HL-60/S4 (cell line): Measurements from ENCODE around the gene ACTR3C.
"Not testable (repeated sequence)": the region's sequence is repeated elsewhere in the genome, so short reads cannot be mapped to it uniquely, and the experiment has no call there.

Experiments
- in situ Hi-C: fragments of 300-500 bp; cut with MboI; formaldehyde crosslinking; loops from 2 replicates; pipeline ENCODE4 v1.14.3; 2022; ENCODE audit warnings: low sequenced_read_pairs

Gene ACTR3C

DNA sequence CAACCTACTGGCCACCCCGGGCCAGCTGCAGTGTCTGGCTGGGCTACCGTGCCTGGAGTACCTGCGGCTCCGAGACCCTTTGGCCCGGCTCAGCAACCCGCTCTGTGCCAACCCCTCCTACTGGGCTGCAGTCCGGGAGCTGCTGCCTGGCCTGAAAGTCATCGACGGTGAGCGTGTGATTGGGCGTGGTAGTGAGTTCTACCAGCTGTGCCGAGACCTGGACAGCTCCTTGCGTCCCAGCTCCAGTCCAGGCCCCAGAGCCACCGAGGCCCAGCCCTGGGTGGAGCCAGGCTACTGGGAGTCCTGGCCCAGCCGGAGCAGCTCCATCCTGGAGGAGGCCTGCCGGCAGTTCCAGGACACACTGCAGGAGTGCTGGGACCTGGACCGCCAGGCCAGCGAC is 13.8 kb upstream of the ACTR3C start:
- in situ Hi-C loops: no loop called here

DNA sequence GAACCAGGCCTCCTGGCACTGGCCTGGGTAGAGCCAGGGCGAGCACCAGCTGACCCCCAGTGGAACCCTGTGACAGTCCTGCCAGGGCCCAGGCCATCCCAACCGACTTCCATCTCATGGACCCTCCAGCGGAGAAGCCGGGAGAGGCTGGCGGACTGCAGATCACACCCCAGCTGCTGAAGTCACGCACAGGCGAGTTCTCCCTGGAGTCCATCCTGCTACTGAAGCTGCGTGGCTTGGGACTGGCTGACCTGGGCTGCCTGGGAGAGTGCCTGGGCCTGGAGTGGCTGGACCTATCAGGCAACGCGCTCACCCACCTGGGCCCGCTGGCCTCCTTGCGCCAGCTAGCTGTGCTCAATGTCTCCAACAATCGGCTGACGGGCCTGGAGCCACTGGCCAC is 13.4 kb upstream of the ACTR3C start:
- in situ Hi-C loops: no loop called here

DNA sequence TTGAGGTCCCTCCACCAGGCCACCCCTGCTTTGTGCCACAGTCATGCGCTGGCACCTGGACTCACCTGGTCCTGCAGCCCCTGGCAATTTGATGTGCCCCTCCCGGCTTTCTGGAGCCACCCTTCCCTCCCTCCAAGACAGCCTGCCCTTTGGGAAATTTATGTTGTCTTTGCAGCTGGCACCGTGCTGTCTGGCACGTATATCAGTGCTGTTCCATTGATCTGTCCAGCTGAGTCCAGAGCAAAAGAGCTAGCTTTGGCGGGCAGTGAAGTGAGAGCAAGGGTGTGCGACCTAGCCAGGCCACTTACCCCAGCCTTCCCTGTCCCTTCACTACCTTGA is 12.4 kb upstream of the ACTR3C start:
- in situ Hi-C loops: no loop called here

- in situ Hi-C loops: no loop called here
Observed at GRCh38 chr7:150335108-150335773, 11.9 kb upstream of the ACTR3C start.

DNA sequence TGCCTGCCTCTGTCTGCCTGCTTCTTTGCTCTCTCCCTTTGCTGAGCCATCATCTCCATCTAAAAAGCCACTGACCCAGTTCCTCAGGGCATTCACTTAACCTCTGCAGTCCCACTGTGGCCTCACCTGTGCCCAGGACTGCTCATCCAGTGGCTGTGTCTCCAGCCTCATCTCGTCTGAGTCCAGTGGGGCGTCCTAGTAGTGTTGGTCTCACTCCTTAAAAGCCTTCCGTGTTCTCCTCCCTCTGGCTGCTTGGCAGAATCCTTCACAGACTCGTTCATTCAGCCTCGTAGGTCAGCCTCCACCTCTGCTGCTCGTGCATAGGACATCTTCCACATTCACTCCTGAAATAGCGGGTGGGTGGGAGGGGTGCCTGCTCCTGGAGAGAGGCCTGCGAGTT is 10.8 kb upstream of the ACTR3C start:
- in situ Hi-C loops: no loop called here

DNA sequence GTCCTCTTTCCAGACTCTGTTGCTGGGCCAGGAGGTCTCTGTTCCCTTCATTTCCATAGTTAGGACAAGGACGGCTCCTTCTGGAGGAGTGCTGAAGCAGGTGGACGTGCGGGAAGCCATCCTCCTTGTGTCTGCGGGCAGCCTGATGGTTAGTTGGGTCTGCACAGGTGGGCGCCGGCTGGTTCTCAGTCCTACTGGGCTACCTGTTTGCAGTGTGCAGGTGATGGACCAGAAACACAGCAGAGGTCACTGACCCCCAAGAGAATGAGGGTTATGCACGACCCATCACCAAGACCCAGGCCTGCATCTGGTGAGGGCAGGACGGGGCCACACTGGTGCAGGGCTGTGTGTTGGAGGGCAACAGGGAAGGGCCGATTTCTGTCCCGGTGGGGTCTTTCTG is 10.3 kb upstream of the ACTR3C start:
- in situ Hi-C loops: no loop called here

DNA sequence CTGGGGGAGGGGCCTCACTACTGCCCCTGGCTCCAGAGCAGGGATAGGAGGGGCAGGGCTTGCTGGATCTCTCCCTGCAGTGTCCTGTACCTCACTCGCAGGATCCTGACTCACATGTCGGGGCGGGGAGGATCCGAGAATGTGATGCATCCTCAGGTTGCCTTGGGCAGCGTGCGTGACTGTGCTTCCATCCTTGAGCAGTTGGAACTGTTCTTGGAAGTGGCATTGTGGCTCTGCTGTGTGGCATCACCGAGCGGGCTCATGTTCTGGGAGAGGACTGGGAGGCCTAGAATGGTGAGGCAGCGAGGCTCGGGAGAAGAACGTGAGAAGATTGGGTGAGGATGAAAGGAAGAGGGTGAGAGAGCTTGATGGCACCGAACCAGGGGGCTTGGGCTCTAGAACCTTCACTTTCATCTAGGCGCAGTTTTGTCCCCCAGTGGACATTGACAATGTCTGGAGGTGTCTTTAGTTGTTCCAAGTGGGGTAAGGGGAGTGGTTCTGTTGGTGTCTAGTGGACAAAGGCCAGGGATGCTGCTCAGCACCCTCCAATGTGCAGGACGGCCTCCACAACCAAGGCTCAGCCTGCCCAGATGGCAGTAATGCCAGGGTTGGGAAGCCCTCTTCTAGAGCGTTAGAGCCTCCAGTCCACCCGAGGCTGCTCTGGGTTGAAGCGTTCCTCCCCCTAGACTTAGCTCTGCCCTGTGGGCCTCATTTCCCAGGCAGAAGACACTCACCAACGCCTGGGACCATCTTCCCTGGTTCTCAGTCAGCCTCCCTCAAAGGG is 9.7 kb upstream of the ACTR3C start:
- in situ Hi-C loops: no loop called here

- in situ Hi-C loops: no loop called here
Observed at GRCh38 chr7:150330211-150330885, 7.0 kb upstream of the ACTR3C start.

DNA sequence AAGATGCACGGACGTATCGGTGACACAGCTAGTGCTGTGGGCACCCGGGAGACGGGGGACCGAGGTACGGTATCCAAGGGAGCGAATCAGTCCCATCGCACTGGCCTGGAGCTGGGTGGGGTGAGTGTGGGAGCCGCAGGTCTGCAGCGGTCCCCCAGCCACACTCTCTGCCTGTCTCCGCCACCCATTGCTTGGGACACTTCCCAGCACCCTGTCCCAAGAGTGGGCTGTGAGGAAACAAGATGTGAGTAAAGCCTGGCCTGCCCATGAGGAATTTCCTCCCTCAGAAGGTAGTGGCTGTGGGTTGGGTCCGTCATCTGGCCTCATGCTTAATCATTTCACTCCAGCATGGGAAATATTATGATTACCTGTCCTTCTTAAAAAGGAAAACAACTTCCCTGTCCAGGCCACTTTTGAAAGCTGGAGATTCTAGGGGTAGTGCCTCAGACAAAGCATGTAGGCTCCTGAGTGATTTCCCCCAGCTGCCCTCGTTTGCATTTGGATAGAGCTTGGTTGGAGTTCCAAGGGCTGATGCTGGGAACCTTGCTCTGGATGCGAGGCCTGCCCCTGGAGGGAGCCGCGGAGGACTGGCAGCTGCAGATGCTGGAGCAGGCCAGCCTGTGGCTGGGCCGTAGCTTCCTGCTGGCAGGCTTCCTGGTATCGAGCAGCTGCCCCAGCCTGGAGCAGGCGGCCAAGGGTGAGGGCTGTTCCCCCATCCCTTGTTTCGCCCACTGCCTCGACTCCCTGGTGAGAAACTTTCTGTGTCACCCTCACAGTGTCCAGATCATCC is 6.2 kb upstream of the ACTR3C start:
- in situ Hi-C loops: no loop called here

DNA sequence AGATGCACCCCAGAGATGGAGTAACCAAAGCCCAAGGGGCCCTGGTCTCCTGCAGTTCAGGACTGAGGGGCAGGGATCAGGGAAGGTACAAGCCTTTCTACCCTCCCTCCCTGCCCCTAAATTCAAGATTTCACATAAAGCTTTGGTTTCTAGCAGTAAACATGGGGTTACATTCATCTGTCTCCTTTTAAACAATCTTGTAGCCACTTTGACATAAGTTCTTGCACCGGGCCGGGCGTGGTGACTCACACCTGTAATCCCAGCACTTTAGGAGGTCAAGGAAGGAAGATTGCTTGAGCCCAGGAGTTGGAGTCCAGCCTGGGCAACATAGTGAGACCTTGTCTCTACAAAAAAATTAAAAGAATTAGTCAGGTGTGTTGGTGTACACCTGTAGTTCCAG is 4.0 kb upstream of the ACTR3C start:
- in situ Hi-C loops: no loop called here

DNA sequence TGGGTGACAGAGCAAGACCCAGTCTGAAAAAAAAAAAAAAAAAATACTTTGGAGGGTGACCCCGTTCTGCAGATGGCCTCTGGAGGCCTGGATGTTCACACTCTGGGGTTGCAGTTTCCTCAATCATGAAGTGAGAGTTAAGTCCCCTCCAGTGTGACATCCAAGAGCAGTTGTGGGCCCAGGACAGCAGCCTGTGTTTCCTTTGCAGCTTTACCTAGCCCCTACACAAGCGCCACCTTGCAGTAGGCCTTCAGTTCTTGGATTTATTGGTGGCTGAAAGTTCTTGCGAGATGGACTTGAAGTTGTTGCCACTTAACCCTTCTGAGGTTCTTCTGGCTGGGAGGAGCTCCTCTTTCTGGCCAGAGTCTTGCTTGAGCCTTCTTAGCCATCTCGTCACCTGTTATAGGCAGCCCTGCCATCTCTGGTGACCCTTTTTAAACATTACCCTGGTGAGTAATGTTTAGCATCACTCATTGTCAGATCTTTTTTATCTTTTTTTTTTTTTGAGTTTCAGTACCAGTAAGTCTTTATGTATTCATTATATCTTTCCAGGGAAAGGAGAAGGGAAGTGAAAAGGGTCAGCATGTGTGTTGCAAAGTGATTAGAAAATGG is 3.4 kb upstream of the ACTR3C start:
- in situ Hi-C loops: no loop called here

GRCh38 chr7:150325901-150326300 is 2.6 kb upstream of the ACTR3C start:
- in situ Hi-C loops: no loop called here

GRCh38 chr7:150325110-150325611 is 1.8 kb upstream of the ACTR3C start:
- in situ Hi-C loops: no loop called here

- in situ Hi-C loops: no loop called here
Observed at GRCh38 chr7:150324373-150324961, 1.1 kb upstream of the ACTR3C start.

DNA sequence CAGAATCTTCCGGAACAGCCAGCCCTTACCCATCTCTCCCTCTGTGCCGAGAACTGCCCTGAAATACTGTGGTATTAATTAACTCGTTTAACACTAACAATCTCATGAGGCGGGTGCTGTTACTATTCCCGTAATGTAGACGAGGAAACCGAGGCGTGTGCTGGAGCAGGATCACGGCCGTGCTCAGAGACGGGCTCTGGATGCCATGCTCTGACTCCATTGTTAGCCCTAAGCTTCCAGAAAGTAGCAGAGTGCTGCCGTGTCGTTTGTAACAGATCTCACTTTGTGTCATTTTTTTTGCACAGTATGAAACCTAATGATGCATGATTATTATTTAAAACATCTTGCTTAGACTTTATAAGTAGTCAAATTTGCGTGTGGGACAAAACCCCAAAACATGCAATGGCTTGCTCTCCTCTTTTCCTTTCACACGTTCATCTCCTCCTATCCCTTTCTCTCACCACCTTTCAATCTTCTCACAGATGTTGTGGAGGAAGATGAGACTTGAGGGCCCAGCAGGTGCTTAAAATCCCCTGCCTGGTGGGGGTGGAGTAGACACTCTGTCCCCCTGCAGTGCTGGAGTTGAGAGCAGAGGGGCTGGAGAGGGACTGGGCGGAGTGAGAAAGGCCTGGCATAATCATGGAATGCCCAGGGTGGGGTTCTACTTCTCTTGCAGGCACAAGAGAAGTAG is 482 bp upstream of the ACTR3C start:
- in situ Hi-C loops: no loop called here

DNA sequence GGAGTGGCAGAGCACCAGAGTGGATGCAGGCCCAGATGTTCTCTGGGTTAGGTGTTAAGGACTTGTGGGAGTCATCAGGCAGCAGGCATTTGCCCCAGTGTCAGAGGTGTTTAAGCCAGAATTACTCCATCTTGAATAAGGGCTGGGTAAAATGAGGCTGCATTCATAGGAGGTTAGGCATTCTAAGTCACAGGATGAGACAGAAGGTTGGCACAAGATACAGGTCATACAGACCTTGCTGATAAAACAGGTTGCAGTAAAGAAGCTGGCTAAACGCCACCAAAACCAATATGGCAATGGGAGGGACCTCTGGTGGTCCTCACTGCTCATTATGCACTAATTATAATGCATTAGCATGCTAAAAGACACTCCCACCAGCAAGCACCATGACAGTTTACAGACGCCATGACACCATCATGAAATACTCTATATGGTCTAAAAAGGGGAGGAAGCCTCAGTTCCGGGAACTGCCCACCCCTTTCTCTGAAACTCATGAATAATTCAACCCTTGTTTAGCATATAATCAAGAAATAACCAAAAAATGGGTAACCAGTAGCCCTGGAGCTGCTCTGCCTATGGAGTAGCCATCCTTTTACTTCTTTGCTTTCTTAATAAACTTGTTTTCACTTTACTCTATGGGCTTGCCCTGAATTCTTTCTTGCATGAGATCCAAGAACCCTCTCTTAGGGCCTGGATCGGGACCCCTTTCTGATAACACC is 1.1 kb downstream of the ACTR3C start:
- in situ Hi-C loops: no loop called here

DNA sequence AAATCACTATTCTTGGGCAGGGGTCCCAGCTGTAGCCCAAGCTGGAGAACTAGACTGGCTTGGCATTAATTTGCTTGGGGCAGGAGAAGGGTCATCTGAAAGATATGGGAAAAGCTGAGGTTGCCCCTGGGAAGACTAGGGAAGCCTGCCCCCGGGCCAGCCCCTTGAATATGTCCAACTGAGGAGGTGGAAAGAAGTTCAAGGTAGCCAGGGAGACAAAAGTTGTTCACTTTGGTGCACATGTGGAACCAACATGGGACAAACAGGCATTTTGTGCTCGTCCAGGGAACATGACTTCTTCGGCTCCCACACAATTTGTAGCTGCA is 1.6 kb downstream of the ACTR3C start:
- in situ Hi-C loops: no loop called here

DNA sequence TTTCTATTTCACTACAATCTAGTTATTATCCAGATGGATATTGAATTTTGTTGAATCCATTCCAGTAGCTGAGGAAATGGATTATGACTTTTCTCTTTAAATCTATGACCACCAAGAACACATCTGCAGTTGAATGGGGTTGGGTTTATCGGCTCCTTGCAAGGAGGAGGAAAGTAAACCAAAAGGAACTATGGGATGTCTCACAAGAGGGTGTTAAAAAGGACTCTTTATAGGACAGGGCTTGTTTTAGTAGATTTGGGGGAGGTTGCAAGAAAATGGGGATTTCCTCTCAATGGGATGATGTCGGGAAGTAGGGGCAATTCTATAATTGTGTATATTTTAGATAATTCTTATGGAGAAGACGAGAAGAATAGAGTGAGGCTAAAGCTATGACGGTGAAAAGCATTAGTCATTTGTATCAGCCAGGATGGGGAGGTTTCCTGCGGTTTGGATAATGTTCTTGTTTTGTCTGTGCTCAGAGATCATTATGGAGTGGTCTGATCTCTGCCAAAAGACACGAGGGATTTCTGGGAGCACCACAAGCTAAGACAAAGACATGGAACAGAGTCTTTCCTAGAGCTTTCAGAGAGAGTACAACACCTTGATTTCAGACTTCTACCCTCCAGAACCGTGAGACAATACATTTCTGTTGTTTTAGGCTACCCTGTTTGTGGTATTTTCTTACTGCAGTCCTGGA is 5.4 kb downstream of the ACTR3C start:
- in situ Hi-C loops: no loop called here

DNA sequence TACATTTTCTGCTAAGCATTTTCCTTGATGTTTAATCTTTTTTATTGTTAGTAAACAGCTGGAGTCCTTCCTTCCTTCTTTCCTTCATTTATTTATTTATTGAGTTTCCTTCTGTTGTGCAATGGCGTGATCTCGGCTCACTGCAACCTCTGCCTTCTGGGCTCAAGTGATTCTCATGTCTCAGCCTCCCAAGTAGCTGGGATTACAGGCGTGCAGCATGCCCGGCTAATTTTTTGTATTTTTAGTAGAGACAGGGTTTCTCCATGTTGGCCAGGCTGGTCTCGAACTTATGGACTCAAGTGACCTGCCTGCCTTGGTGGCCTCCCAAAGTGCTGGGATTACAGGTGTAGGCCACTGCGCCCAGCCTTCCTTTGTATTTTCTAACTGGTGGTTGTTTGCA is 6.4 kb downstream of the ACTR3C start:
- in situ Hi-C loops: not testable (repeated sequence)
